Measurements from ENCODE around the gene RHBDD2. TPM values are rescaled to one million over a fixed set of nuclear protein-coding genes. Genes with fewer than 3 reads are reported as not detected.
"Not testable (repeated sequence)": the region's sequence is repeated elsewhere in the genome, so short reads cannot be mapped to it uniquely, and the experiment has no call there.

RHBDD2 gene
- total RNA-seq, 2 experiments from 2014 or later: 199 to 208 TPM

DNA sequence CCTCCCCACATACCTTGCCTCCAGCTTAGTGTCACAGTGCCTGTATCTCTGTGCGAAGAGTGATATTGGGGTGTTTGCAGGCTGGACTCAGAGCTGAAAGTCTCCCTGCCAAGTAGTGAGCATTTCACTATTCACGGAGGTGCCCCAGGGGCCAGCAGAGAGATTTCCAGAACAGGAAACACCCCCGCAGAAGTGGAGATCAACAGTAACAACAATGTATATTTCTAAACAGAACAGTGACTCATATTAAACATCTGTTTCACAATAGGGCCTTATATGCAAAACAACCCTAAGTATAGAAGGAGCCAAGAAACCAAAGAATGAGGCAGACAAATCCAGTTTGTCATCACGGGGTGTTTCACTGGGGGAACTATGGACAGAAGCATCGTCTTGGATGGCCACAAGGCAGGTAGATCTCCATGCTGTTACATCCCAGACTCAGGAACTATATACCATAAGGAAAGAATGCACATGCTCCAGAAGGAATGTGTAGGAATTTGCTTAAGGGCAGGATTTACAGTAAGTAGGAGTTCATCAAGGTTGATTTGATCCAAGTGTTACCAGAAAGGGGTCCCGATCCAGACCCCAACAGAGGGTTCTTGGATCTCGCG is 35.9 kb upstream of the RHBDD2 start:
- Mint-ChIP-seq H3K4me1 (ENCODE audit: low read depth) (peaks cover 5% of the 10 kb centered on the region), H3K4me3 (no peak overlapping the region), H3K36me3 (ENCODE audit: low read depth) (no peaks in the 10 kb centered on the region), H3K9me3 (no peaks in the 10 kb centered on the region), H3K27me3 (no peaks in the 10 kb centered on the region), H3K27ac (no peak overlapping the region)
- H3K27ac ChIP-seq (ENCODE audit: low read depth in 1 of 2, low read length in 2 of 2): no peak overlapping the region
- H3K4me1 ChIP-seq (ENCODE audit: insufficient read depth, low read length): peaks cover 7% of the 10 kb centered on the region
- intact Hi-C loops (cut with DNase I, micrococcal nuclease): no loop called here
- H3K36me3 ChIP-seq (ENCODE audit: insufficient read depth, low read length): no peaks in the 10 kb centered on the region
- H3K4me3 ChIP-seq (ENCODE audit: low read length): no peak overlapping the region
- H3K27me3 ChIP-seq (ENCODE audit: control insufficient read depth in 1 of 2, insufficient read depth in 2 of 2, low read length in 2 of 2): no peaks in the 10 kb centered on the region
- no peak for TF ChIP-seq CTCF (IDR thresholded peaks at IDR 0.05)
- DNase-seq (peak in 2 of 14 experiments; percentile 49 to 64), ATAC-seq (ENCODE audit: poor library complexity) (no peak)
- H3K9me3 ChIP-seq (ENCODE audit: control insufficient read depth in 1 of 2, insufficient read depth in 1 of 2, low read length in 2 of 2): no peaks in the 10 kb centered on the region
- CTCF ChIA-PET: no interaction called here
- POLR2A ChIA-PET: no interaction called here

DNA sequence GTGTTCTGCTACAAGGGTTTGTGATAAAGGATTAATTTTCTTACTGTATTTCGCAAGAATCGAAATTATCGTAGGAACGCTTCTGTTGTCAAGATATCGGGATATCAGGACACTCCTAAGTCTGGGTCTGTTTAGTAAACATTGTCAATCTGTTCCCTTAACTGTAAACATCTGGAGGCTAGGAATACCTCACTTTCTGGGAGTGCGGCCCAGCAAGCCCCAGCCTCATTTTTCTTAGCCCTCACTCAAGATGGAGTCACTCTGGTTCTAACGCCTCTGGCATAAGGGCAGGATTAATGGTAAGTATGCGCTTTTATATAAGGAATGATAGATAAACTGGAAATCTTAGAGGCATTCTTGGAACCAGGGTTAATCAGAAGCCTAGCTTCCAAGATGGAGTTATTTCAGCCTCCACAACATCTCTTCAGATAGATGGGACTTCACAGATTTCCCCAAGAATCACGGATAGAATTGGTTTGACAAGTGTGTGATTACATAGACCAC is 35.2 kb upstream of the RHBDD2 start:
- DNase-seq (no peak), ATAC-seq (ENCODE audit: poor library complexity) (no peak)
- Mint-ChIP-seq H3K27ac (no peak overlapping the region), H3K9me3 (no peaks in the 10 kb centered on the region), H3K36me3 (ENCODE audit: low read depth) (no peaks in the 10 kb centered on the region), H3K27me3 (no peaks in the 10 kb centered on the region), H3K4me3 (no peak overlapping the region), H3K4me1 (ENCODE audit: low read depth) (peaks cover 5% of the 10 kb centered on the region)
- no peaks in the 10 kb centered on the region for H3K36me3 ChIP-seq (ENCODE audit: insufficient read depth, low read length)
- H3K9me3 ChIP-seq (ENCODE audit: control insufficient read depth in 1 of 2, insufficient read depth in 1 of 2, low read length in 2 of 2): no peaks in the 10 kb centered on the region
- H3K27me3 ChIP-seq (ENCODE audit: control insufficient read depth in 1 of 2, insufficient read depth in 2 of 2, low read length in 2 of 2): no peaks in the 10 kb centered on the region
- ChIA-PET POLR2A (no interaction called here), CTCF (no interaction called here)
- H3K4me1 ChIP-seq (ENCODE audit: insufficient read depth, low read length): peaks cover 7% of the 10 kb centered on the region
- no peak overlapping the region for H3K27ac ChIP-seq (ENCODE audit: low read depth in 1 of 2, low read length in 2 of 2)
- no peak overlapping the region for H3K4me3 ChIP-seq (ENCODE audit: low read length)
- no peak for TF ChIP-seq CTCF (IDR thresholded peaks at IDR 0.05)
- intact Hi-C loops (cut with DNase I, micrococcal nuclease): no loop called here

- Mint-ChIP-seq H3K27ac (no peak overlapping the region), H3K9me3 (no peaks in the 10 kb centered on the region), H3K4me1 (ENCODE audit: low read depth) (peaks cover 5% of the 10 kb centered on the region), H3K36me3 (ENCODE audit: low read depth) (no peaks in the 10 kb centered on the region), H3K27me3 (no peaks in the 10 kb centered on the region), H3K4me3 (no peak overlapping the region)
- H3K27ac ChIP-seq (ENCODE audit: low read depth in 1 of 2, low read length in 2 of 2): no peak overlapping the region
- peaks cover 7% of the 10 kb centered on the region for H3K4me1 ChIP-seq (ENCODE audit: insufficient read depth, low read length)
- ChIA-PET CTCF (no interaction called here), POLR2A (no interaction called here)
- H3K9me3 ChIP-seq (ENCODE audit: control insufficient read depth in 1 of 2, insufficient read depth in 1 of 2, low read length in 2 of 2): no peaks in the 10 kb centered on the region
- H3K27me3 ChIP-seq (ENCODE audit: control insufficient read depth in 1 of 2, insufficient read depth in 2 of 2, low read length in 2 of 2): no peaks in the 10 kb centered on the region
- no peak for DNase-seq
- H3K36me3 ChIP-seq (ENCODE audit: insufficient read depth, low read length): no peaks in the 10 kb centered on the region
- intact Hi-C loops (cut with DNase I, micrococcal nuclease): no loop called here
- no peak overlapping the region for H3K4me3 ChIP-seq (ENCODE audit: low read length)
- ATAC-seq (ENCODE audit: poor library complexity): no peak
- TF ChIP-seq CTCF (IDR thresholded peaks at IDR 0.05): no peak
These were observed 34.7 kb upstream of the RHBDD2 start for GRCh38 chr7:75844158-75844557.

GRCh38 chr7:75845132-75845531 is 33.7 kb upstream of the RHBDD2 start:
- CTCF ChIA-PET; H3K27ac Mint-ChIP-seq; ATAC-seq (ENCODE audit: poor library complexity); H3K4me3 Mint-ChIP-seq; intact Hi-C loops (cut with DNase I, micrococcal nuclease); H3K36me3 ChIP-seq (ENCODE audit: insufficient read depth, low read length); H3K27ac ChIP-seq (ENCODE audit: low read depth in 1 of 2, low read length in 2 of 2); H3K9me3 Mint-ChIP-seq; DNase-seq; H3K36me3 Mint-ChIP-seq (ENCODE audit: low read depth); H3K9me3 ChIP-seq (ENCODE audit: control insufficient read depth in 1 of 2, insufficient read depth in 1 of 2, low read length in 2 of 2); H3K4me3 ChIP-seq (ENCODE audit: low read length); H3K4me1 Mint-ChIP-seq (ENCODE audit: low read depth); POLR2A ChIA-PET; H3K27me3 ChIP-seq (ENCODE audit: control insufficient read depth in 1 of 2, insufficient read depth in 2 of 2, low read length in 2 of 2); H3K27me3 Mint-ChIP-seq; H3K4me1 ChIP-seq (ENCODE audit: insufficient read depth, low read length): not testable (repeated sequence)

Data from CD4-positive, alpha-beta T cell (primary cell).